NT2/D1 (cell line): Measurements from ENCODE around the gene PSMB10.

Experiments
- SUZ12 ChIP-seq: IDR thresholded peaks from 2 replicates; pipeline ENCODE4 v1.6.1; 2011; ENCODE audit not compliant: insufficient read length, insufficient read depth; ENCODE audit errors: extremely low read depth
- YY1 ChIP-seq: IDR thresholded peaks from 2 replicates; pipeline ENCODE4 v1.6.1; 2011; ENCODE audit not compliant: insufficient read length, insufficient read depth
- ZNF274 ChIP-seq: IDR thresholded peaks from 2 replicates; pipeline ENCODE4 v1.6.1; 2011; ENCODE audit warnings: mild to moderate bottlenecking, low read depth, low read length

DNA sequence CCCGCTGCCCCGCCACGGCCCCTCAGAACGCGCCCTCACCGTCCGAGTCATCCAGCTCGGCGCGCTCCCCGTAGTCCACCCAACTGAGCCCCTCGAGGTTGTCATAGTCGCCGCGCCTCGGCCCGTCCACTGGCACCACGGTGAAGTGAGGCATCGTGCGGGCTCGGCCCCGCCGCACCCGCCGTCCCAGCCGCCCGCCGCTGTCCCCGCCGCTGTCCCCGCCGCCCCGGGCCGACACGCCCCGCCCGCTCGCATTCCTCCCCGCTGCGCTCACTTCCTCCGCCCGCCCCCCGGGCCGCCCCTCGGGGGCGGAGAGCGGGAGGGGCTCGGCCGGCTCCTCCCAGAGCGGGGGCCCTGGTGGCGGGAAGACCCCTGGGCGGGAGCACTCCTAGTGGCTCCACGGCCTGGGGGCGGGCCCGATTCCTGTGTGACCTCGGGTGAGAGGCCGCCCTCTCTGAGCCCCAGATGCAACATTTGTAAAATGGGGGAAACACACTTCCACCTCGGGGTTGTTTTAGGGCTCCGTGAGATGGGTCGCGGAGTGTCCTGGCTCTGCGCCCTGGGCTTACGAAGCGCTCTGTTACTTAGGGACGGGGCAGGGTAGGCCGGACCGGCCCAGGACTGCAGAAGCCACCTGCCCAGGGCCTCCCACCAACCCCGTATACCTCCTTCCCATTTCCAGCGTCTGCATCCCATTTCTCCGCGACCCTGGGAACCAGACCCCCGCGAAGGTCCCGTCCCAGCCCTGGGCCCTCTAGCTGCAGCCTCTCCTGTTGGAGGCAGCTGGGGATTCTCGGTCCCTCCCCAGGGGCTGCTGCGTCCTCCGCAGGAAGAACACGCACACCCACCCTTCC lies 32.0 kb upstream of the PSMB10 start, which contains the start of gene SLC12A4:
- no peak for TF ChIP-seq YY1
- no peak for TF ChIP-seq SUZ12
- no peak for TF ChIP-seq ZNF274
